ENCODE data around the gene GJC1.
"Not testable (repeated sequence)": the region's sequence is repeated elsewhere in the genome, so short reads cannot be mapped to it uniquely, and the experiment has no call there.

GJC1 gene

GRCh38 chr17:44812263-44812662, 17.8 kb downstream of the GJC1 start:
- Histone ChIP-seq H4K91ac (ENCODE audit: low read length) (no peak overlapping the region), H2BK15ac (ENCODE audit: low read depth, poor library complexity, severe bottlenecking) (no peak overlapping the region), H3K4me2 (ENCODE audit: low read length, poor library complexity, severe bottlenecking) (no peak overlapping the region), H3K27me3 (ENCODE audit: control insufficient read depth in 1 of 2, insufficient read depth in 1 of 2, low read length in 2 of 2) (no peaks in the 10 kb centered on the region), H3K4me1 (ENCODE audit: control insufficient read depth, insufficient read depth, low read depth, low read length) (peaks cover 2% of the 10 kb centered on the region), H3K4ac (ENCODE audit: low read depth in 1 of 2, low read length in 2 of 2) (no peak overlapping the region), H2BK120ac (ENCODE audit: low read depth, low read length) (no peak overlapping the region), H2BK12ac (ENCODE audit: low read length in 2 of 2) (no peak overlapping the region), H3K9ac (ENCODE audit: low read length) (no peak overlapping the region), H3K23ac (ENCODE audit: low read length in 2 of 2) (no peak overlapping the region), H2AFZ (ENCODE audit: low read depth, low read length) (no peak overlapping the region), H3K9me3 (ENCODE audit: control insufficient read depth, low read length) (no peaks in the 10 kb centered on the region), H3K14ac (ENCODE audit: low read length in 2 of 2) (no peak overlapping the region), H3K4me3 (ENCODE audit: insufficient read depth in 1 of 2, low read depth in 1 of 2, low read length in 2 of 2) (no peak overlapping the region), H3K36me3 (ENCODE audit: control insufficient read depth in 1 of 2, insufficient read depth in 2 of 2, low read depth in 1 of 2, low read length in 2 of 2) (no peaks in the 10 kb centered on the region), H4K8ac (ENCODE audit: low read length) (no peak overlapping the region), H2AK5ac (ENCODE audit: low read length, severe bottlenecking) (no peak overlapping the region), H3K18ac (ENCODE audit: low read depth in 1 of 2, low read length in 2 of 2) (no peak overlapping the region), H2BK5ac (ENCODE audit: low read depth, low read length, poor library complexity, severe bottlenecking) (no peak overlapping the region), H3K79me1 (replicated peaks; ENCODE audit: low read length, poor library complexity, severe bottlenecking) (peaks cover 8% of the 10 kb centered on the region), H3K27ac (ENCODE audit: low read length, poor library complexity, severe bottlenecking) (no peak overlapping the region)
- DNase-seq: no peak
- WGBS: 94% methylated on average over 4 of the region's 4 CpGs

- H3K9me3 ChIP-seq (ENCODE audit: control insufficient read depth, low read length); H3K4ac ChIP-seq (ENCODE audit: low read depth in 1 of 2, low read length in 2 of 2); H2AFZ ChIP-seq (ENCODE audit: low read depth, low read length); H2BK12ac ChIP-seq (ENCODE audit: low read length in 2 of 2); H3K23ac ChIP-seq (ENCODE audit: low read length in 2 of 2); H3K9ac ChIP-seq (ENCODE audit: low read length); H3K27me3 ChIP-seq (ENCODE audit: control insufficient read depth in 1 of 2, insufficient read depth in 1 of 2, low read length in 2 of 2); H4K91ac ChIP-seq (ENCODE audit: low read length); H2BK120ac ChIP-seq (ENCODE audit: low read depth, low read length); H3K18ac ChIP-seq (ENCODE audit: low read depth in 1 of 2, low read length in 2 of 2); DNase-seq; H3K4me1 ChIP-seq (ENCODE audit: control insufficient read depth, insufficient read depth, low read depth, low read length); H3K4me2 ChIP-seq (ENCODE audit: low read length, poor library complexity, severe bottlenecking); H3K14ac ChIP-seq (ENCODE audit: low read length in 2 of 2); H2BK5ac ChIP-seq (ENCODE audit: low read depth, low read length, poor library complexity, severe bottlenecking); H3K27ac ChIP-seq (ENCODE audit: low read length, poor library complexity, severe bottlenecking); H3K4me3 ChIP-seq (ENCODE audit: insufficient read depth in 1 of 2, low read depth in 1 of 2, low read length in 2 of 2); H2BK15ac ChIP-seq (ENCODE audit: low read depth, poor library complexity, severe bottlenecking): not testable (repeated sequence)
- peak overlapping the region; percentile 82 for H4K8ac ChIP-seq (ENCODE audit: low read length)
- H3K36me3 ChIP-seq (ENCODE audit: control insufficient read depth in 1 of 2, insufficient read depth in 2 of 2, low read depth in 1 of 2, low read length in 2 of 2): peaks cover 13 to 20% of the 10 kb centered on the region in 2 experiments
- peak overlapping the region; percentile 61 for H2AK5ac ChIP-seq (ENCODE audit: low read length, severe bottlenecking)
- peaks cover 21% of the 10 kb centered on the region for H3K79me1 ChIP-seq (replicated peaks; ENCODE audit: low read length, poor library complexity, severe bottlenecking)
- 93% methylated on average over 8 of the region's 9 CpGs for WGBS
These were observed 21.3 kb downstream of the GJC1 start for GRCh38 chr17:44808656-44809388.

- Histone ChIP-seq H2BK15ac (ENCODE audit: low read depth, poor library complexity, severe bottlenecking) (no peak overlapping the region), H2BK5ac (ENCODE audit: low read depth, low read length, poor library complexity, severe bottlenecking) (no peak overlapping the region), H4K91ac (ENCODE audit: low read length) (peak overlapping the region; percentile 34), H3K23ac (ENCODE audit: low read length in 2 of 2) (no peak overlapping the region), H3K27me3 (ENCODE audit: control insufficient read depth in 1 of 2, insufficient read depth in 1 of 2, low read length in 2 of 2) (no peaks in the 10 kb centered on the region), H3K36me3 (ENCODE audit: control insufficient read depth in 1 of 2, insufficient read depth in 2 of 2, low read depth in 1 of 2, low read length in 2 of 2) (peaks cover 13 to 27% of the 10 kb centered on the region in 2 experiments), H3K18ac (ENCODE audit: low read depth in 1 of 2, low read length in 2 of 2) (peak overlapping the region in 1 of 2 experiments; percentile 21), H3K4me2 (ENCODE audit: low read length, poor library complexity, severe bottlenecking) (no peak overlapping the region), H3K4me1 (ENCODE audit: control insufficient read depth, insufficient read depth, low read depth, low read length) (peaks cover 2% of the 10 kb centered on the region), H2AK5ac (ENCODE audit: low read length, severe bottlenecking) (peak overlapping the region; percentile 3), H3K14ac (ENCODE audit: low read length in 2 of 2) (no peak overlapping the region), H3K27ac (ENCODE audit: low read length, poor library complexity, severe bottlenecking) (peak overlapping the region; percentile 30), H3K9ac (ENCODE audit: low read length) (no peak overlapping the region), H3K79me1 (replicated peaks; ENCODE audit: low read length, poor library complexity, severe bottlenecking) (peaks cover 21% of the 10 kb centered on the region), H4K8ac (ENCODE audit: low read length) (peak overlapping the region; percentile 82), H2BK120ac (ENCODE audit: low read depth, low read length) (no peak overlapping the region), H2BK12ac (ENCODE audit: low read length in 2 of 2) (no peak overlapping the region), H3K9me3 (ENCODE audit: control insufficient read depth, low read length) (no peaks in the 10 kb centered on the region), H2AFZ (ENCODE audit: low read depth, low read length) (no peak overlapping the region), H3K4ac (ENCODE audit: low read depth in 1 of 2, low read length in 2 of 2) (no peak overlapping the region), H3K4me3 (ENCODE audit: insufficient read depth in 1 of 2, low read depth in 1 of 2, low read length in 2 of 2) (no peak overlapping the region)
- no peak for DNase-seq
- 80% methylated on average over 4 of the region's 4 CpGs for WGBS
These were observed 21.9 kb downstream of the GJC1 start for GRCh38 chr17:44808156-44808555.

GRCh38 chr17:44807817-44808155, 22.3 kb downstream of the GJC1 start:
- Histone ChIP-seq H3K23ac (ENCODE audit: low read length in 2 of 2) (no peak overlapping the region), H2BK12ac (ENCODE audit: low read length in 2 of 2) (no peak overlapping the region), H3K36me3 (ENCODE audit: control insufficient read depth in 1 of 2, insufficient read depth in 2 of 2, low read depth in 1 of 2, low read length in 2 of 2) (peaks cover 13 to 28% of the 10 kb centered on the region in 2 experiments), H2AFZ (ENCODE audit: low read depth, low read length) (no peak overlapping the region), H2AK5ac (ENCODE audit: low read length, severe bottlenecking) (no peak overlapping the region), H2BK5ac (ENCODE audit: low read depth, low read length, poor library complexity, severe bottlenecking) (no peak overlapping the region), H3K9me3 (ENCODE audit: control insufficient read depth, low read length) (no peaks in the 10 kb centered on the region), H3K4me3 (ENCODE audit: insufficient read depth in 1 of 2, low read depth in 1 of 2, low read length in 2 of 2) (no peak overlapping the region), H4K8ac (ENCODE audit: low read length) (no peak overlapping the region), H3K14ac (ENCODE audit: low read length in 2 of 2) (no peak overlapping the region), H2BK120ac (ENCODE audit: low read depth, low read length) (peak overlapping the region; percentile 19), H2BK15ac (ENCODE audit: low read depth, poor library complexity, severe bottlenecking) (no peak overlapping the region), H3K18ac (ENCODE audit: low read depth in 1 of 2, low read length in 2 of 2) (no peak overlapping the region), H3K9ac (ENCODE audit: low read length) (peak overlapping the region; percentile 33), H3K4me2 (ENCODE audit: low read length, poor library complexity, severe bottlenecking) (no peak overlapping the region), H4K91ac (ENCODE audit: low read length) (no peak overlapping the region), H3K27ac (ENCODE audit: low read length, poor library complexity, severe bottlenecking) (peak overlapping the region; percentile 30), H3K27me3 (ENCODE audit: control insufficient read depth in 1 of 2, insufficient read depth in 1 of 2, low read length in 2 of 2) (no peaks in the 10 kb centered on the region), H3K79me1 (replicated peaks; ENCODE audit: low read length, poor library complexity, severe bottlenecking) (peaks cover 21% of the 10 kb centered on the region), H3K4ac (ENCODE audit: low read depth in 1 of 2, low read length in 2 of 2) (no peak overlapping the region), H3K4me1 (ENCODE audit: control insufficient read depth, insufficient read depth, low read depth, low read length) (peaks cover 2% of the 10 kb centered on the region)
- no peak for DNase-seq
- WGBS: 29% methylated on average over 2 of the region's 3 CpGs
